Measurements from ENCODE around the gene PCGF3.

PCGF3 gene

DNA sequence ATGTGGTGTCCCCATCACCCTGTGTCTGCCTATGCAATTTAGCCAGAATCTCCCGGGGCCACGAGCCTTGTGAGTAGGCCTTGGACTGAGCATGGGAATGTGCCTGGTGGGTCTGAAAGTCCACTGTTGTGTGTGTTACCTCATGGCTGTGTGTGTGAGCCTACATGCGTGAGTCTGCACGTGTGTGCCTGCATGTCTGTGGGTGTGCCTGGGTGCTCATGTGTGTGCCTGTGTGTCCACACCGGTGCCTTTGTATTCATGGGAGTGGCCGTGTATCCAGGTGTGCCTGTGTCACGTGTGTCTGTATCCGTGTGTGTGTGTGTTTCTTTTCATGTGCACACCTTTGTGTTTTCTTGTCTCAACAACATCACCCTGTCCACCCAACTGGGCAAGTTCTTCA lies 45.8 kb upstream of the PCGF3 start:
- DNase-seq (ENCODE audit: low read depth): no peak
- H3K4me3 ChIP-seq (ENCODE audit: low read length): no peak overlapping the region
- TF ChIP-seq, protein P1, sequence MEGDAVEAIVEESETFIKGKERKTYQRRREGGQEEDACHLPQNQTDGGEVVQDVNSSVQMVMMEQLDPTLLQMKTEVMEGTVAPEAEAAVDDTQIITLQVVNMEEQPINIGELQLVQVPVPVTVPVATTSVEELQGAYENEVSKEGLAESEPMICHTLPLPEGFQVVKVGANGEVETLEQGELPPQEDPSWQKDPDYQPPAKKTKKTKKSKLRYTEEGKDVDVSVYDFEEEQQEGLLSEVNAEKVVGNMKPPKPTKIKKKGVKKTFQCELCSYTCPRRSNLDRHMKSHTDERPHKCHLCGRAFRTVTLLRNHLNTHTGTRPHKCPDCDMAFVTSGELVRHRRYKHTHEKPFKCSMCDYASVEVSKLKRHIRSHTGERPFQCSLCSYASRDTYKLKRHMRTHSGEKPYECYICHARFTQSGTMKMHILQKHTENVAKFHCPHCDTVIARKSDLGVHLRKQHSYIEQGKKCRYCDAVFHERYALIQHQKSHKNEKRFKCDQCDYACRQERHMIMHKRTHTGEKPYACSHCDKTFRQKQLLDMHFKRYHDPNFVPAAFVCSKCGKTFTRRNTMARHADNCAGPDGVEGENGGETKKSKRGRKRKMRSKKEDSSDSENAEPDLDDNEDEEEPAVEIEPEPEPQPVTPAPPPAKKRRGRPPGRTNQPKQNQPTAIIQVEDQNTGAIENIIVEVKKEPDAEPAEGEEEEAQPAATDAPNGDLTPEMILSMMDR (conservative IDR thresholded peaks at IDR 0.05; ENCODE audit: low read depth, low read length): no peak

GRCh38 chr4:660401-660800 lies 45.2 kb upstream of the PCGF3 start:
- no peak overlapping the region for H3K4me3 ChIP-seq (ENCODE audit: low read length)
- DNase-seq (ENCODE audit: low read depth): no peak
- TF ChIP-seq, protein P1 (conservative IDR thresholded peaks at IDR 0.05; ENCODE audit: low read depth, low read length): no peak

DNA sequence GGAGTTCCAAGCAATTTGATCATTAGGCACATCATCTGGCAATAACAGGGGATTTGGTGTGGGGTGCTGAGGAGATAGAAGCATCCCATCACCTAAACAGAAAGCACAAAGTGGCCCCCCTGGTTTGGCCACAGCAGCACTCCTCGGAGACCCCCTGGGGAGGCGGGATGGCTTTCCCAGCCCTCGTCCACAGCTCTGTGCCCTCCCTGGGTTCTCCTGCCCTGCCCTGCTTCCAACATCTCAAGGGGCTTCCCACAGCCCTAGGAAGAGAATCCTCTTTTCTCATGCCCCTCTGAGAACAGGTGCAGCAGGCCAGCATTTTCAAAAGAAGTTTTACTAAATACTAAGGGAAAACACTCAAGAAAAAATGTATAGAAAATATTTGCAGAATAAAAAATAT lies 44.4 kb upstream of the PCGF3 start:
- H3K4me3 ChIP-seq (ENCODE audit: low read length): no peak overlapping the region
- TF ChIP-seq, protein P1 (conservative IDR thresholded peaks at IDR 0.05; ENCODE audit: low read depth, low read length): no peak
- no peak for DNase-seq (ENCODE audit: low read depth)

DNA sequence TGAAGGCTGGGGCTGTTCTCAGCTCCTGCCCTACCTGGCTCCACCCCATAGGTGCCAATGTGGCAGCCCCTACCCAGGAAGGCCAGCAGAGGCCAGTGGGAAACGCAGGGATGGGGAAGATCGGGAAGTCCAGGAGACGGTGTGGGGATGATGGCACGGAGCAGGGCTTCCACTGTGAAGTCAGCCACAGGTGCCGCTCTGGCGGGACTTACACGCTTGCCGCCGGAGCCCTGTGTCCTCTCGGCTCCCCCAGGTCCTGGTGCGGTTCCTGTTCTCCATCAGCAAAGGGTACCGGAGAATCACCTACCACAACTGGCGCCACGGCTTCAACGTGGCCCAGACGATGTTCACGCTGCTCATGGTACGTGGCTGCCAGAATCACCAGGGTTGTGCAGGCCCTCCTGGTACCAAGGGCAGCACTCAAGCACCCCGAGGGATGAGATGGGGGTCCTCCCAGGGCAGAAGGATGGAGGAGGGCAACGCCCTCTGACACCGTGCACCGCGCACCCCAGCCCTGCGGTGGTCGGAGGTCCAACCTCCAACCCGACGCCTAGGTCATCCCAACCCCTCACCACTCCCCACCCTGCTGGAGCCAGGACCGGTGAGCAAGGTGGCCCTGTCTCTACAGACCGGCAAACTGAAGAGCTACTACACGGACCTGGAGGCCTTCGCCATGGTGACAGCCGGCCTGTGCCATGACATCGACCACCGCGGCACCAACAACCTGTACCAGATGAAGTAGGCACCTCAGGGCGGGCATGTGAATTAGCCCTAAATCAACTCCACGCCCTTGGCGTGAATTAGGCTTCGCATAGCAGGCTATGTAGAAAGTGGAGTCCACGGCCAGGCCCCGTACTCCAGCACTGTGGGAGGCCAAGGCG lies 43.5 kb upstream of the PCGF3 start:
- H3K4me3 ChIP-seq (ENCODE audit: low read length): no peak overlapping the region
- DNase-seq (ENCODE audit: low read depth): no peak
- TF ChIP-seq, protein P1 (conservative IDR thresholded peaks at IDR 0.05; ENCODE audit: low read depth, low read length): no peak

DNA sequence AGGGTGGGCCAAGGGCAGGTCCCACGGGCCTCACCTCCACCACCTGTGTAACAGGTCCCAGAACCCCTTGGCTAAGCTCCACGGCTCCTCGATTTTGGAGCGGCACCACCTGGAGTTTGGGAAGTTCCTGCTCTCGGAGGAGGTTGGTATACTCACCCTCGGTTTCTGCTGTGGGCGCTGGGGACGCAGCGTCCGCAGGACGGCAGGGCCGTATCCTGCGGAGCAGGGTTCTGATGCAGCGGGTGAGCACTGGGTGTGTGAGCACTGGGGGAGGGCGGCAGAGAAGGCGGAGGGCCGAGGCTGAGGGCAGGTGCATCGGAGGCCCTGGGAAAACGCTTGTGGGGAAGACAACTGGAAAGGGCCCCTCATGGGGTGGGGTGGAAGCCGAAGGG lies 42.6 kb upstream of the PCGF3 start:
- TF ChIP-seq, protein P1 (conservative IDR thresholded peaks at IDR 0.05; ENCODE audit: low read depth, low read length): no peak
- peak overlapping the region; percentile 72 for H3K4me3 ChIP-seq (ENCODE audit: low read length)
- no peak for DNase-seq (ENCODE audit: low read depth)

GRCh38 chr4:663438-664428 lies 41.9 kb upstream of the PCGF3 start:
- no peak for DNase-seq (ENCODE audit: low read depth)
- peak overlapping the region; percentile 72 for H3K4me3 ChIP-seq (ENCODE audit: low read length)
- TF ChIP-seq, protein P1 (conservative IDR thresholded peaks at IDR 0.05; ENCODE audit: low read depth, low read length): peak; percentile 14

Measured in retinal pigment epithelial cell (primary cell).